ENCODE results near the gene SKAP1.

The SKAP1 gene

DNA sequence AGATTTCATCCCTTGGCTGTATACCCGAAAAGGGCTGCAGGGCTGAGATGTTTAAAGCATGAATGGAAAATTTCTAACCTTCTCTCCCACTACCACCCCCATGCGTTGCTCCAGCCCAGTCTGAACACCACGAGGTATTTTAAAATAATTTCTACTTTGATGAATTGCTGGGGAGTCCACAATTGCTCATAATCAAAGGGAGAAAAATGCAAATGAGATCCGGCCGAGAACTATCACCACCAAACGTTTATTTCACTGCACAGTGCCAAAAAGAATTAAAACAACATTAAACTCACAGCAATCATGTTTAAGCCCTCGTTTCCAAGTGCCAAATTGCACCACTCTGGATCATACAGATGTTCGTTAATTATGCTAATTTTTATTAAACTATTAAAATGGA is 285.8 kb downstream of the SKAP1 start:
- no peak for DNase-seq (ENCODE audit: low read depth)

GRCh38 chr17:48143629-48144028 is 286.4 kb downstream of the SKAP1 start:
- no peak for DNase-seq (ENCODE audit: low read depth)

GRCh38 chr17:48139944-48140343 is 290.1 kb downstream of the SKAP1 start:
- no peak for DNase-seq (ENCODE audit: low read depth)

GRCh38 chr17:48137656-48138055 is 292.4 kb downstream of the SKAP1 start:
- DNase-seq (ENCODE audit: low read depth) = no peak

GRCh38 chr17:48134912-48135480 is 295.0 kb downstream of the SKAP1 start:
- DNase-seq (ENCODE audit: low read depth) = no peak

DNA sequence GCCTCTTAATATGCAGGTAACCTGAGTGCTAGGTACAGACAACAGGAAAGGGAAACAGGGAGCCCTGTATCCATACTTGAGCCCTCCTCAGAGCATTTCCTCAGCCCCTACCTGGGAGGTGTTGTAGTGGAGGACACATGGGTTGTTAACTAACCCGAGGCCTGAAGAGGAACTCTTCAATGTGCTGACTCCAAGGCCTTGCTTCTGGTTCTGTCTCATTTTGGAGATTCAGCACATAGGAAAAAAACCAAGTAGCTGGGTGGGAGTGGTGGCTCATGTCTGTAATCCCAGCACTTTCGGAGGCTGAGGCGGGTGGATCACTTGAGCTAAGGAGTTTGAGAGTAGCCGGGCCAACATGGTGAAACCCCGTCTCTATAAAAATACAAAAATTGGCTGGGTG is 297.6 kb downstream of the SKAP1 start:
- no peak for DNase-seq (ENCODE audit: low read depth)

DNA sequence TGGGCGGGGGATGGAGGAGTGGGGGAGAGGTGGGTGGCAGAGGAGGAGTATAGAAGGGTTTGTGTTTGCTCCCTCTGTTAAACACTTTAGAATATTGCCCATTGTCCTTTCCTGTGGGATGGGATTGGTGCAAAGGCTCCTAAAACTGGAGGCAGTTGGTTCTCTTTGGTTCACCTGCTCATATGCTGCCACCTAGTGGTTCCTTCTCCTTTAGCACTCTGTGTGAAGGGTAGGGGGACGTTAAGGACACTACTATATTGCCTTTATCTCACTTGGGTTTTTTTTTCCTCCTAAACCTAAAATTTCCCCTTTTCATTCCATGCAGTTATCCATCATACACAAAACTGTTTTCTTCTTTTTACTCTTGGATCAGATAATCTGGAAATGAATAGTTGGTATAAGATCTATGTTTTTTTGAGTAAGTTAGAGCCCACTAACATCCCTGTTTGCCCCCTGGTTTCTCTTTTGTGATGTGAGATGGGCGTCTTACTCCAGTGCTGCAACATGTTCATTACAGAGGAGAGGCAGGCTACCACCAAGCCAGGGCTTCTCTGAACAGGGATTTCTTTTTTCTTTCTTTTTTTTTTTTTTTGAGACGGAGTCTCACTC is 298.7 kb downstream of the SKAP1 start:
- DNase-seq (ENCODE audit: low read depth) = no peak

DNA sequence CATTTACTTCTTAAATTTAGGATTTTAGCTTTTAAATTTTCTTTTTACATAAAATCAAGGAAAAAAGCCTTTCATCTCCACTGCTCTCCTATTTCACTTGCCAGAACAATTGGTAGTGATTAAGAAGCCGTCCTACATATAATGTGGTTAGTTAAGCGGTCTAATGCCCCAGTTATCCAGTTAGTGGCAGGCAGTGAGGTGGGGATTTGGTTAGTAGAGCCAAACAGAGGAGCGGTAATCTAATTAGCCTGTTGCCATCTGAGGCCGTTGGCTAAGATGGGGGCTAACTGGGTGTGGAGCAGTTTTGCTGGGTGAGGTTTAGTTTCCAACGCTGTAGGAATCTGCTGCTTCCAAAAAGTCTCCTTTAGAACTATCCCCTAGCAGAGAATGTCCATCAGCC is 300.0 kb downstream of the SKAP1 start:
- DNase-seq (ENCODE audit: low read depth) = no peak

- no peak for DNase-seq (ENCODE audit: low read depth)
These were observed 301.6 kb downstream of the SKAP1 start for GRCh38 chr17:48128400-48128799.

GRCh38 chr17:48127371-48128051 is 302.5 kb downstream of the SKAP1 start:
- DNase-seq (ENCODE audit: low read depth) = no peak

GRCh38 chr17:48126532-48126850 is 303.5 kb downstream of the SKAP1 start:
- DNase-seq (ENCODE audit: low read depth) = no peak

DNA sequence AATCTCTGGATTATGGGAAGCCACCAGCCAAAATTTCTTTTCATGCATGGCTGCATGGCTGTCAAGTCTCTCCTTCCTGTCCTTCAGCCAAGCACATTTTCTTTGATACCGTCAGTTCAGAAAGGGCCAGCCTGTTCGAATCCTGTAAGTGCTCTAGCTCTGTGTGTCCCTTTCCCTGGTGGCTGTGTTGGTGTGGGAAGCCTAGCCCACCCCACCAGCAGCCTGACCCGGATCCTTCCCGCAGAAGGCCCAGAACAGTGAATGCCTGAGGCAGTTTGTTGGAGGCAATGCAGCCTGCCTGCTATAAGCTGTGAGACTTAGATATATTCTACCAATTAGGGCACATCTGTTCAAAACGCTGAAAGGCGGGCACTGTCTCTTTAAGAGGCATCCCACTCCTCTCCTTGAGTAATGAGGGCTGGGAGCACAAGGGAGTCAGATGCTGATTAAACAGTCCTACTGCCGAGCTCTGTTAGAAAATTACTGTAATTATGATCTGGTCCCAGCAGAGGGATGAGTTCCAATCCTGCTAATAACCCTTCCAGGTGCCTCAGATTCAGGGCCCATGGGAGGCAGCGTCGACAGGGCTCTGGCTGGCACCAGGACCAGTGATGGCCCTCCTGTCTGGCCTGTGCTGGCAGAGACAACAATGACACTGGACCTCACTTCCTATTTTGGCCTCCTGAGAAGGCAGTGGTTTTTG is 304.0 kb downstream of the SKAP1 start:
- DNase-seq (ENCODE audit: low read depth) = no peak

- no peak for DNase-seq (ENCODE audit: low read depth)
These were observed 306.1 kb downstream of the SKAP1 start for GRCh38 chr17:48123776-48124388.

DNA sequence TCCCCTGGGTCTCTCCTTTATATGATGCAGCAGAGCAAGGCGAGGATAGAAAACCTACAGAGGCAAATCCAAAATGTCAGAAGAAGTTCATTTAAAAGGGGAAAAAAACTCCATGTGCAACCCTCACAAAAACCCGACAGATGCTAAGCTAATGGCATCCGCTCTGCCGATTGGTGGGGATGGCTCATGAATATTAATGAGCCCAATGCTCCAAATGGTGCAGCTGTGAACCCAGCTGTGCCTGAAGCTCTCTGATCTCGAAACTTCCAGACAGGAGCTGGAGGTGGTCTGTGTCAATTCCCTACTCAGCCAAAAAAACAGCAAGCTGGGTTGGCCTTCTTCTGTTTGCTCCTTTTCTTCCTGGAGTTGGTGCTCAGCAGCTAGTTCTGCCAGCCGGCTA is 306.9 kb downstream of the SKAP1 start:
- no peak for DNase-seq (ENCODE audit: low read depth)

GRCh38 chr17:48122665-48123045 is 307.4 kb downstream of the SKAP1 start:
- DNase-seq (ENCODE audit: low read depth) = no peak

- DNase-seq (ENCODE audit: low read depth) = no peak
These were observed 307.9 kb downstream of the SKAP1 start for GRCh38 chr17:48121923-48122664.

- DNase-seq (ENCODE audit: low read depth) = no peak
These were observed 316.8 kb downstream of the SKAP1 start for GRCh38 chr17:48113201-48113676.

DNA sequence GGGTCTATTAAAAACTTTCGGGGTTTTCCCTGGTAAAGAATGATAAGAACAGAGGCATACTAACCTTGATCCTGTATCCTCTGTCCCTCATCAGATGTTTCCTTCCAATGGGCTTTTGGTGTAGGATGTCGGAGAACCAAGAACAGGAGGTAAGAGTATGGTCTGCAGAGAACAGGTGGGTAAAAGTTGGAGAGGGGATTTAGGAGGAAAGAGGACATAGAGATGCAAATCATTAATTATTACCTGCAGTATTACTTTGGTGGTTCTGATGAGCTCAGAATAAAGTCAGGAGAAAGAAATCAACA is 318.1 kb downstream of the SKAP1 start:
- no peak for DNase-seq (ENCODE audit: low read depth)

DNA sequence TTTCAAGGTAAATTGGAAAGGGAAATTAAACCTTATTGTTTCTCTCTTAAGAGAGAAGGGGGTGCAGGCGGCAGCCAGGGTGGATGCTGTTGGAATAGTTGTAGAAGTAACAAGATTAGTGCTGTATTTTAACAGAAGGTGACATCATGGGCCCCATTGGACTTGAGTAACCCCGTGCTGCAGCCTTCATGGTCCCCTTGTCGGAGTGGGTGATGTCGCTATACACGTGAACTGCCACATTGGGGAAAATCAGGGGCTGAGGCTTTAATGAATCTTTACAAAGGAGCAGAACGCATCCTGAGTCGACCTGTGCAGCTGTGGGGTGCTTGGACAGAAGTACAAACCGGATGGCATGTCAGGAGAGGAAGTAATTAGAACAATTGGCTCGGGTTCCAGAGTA is 319.3 kb downstream of the SKAP1 start:
- DNase-seq (ENCODE audit: low read depth) = no peak

DNA sequence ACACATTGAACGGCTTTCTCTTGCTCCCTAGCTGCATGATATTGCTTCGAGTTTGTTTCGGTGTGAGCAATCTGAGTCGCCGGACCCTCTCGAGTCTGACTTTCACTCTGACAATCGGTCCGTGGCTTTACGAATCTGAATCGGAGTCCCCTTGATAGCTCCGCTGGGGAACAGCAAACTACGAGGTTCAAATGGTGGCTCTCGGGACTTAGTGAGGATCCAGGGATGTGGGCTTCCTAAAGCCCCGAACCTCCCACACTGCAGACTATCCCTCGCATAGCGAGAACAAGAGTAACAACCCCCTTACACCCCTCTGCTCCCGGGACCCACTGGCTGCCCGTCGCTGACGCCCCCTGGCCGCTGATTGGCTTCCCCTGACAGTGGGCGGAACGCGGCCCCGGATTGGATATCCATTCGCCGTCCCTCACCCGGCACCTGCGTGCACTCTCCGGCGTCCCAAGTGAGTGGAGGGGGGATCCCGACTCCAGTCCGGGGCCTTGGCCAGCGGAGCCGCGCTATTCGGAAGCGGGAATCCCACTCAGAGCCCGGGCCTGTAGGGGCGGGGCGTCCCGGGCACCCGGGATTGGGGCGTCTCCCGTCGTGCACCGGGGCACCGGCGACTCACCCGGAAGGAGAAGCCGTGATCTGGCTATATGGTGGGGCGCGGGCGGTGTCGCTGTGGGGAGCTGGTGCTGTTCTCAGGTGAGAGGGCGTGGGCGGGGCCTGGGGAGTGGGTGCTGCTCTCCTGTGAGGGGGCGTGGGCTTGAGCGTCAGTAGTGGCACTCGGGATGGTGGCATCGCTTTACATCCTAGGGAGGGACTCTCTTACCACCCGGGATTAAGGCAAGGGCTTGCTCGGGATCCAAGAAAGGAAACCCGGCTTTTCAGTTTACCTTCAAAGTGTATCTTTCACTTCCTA is 322.6 kb downstream of the SKAP1 start, which contains the start of gene SNX11:
TSS of gene SNX11 (plus strand) at position 630 of the 919 bp plus-strand sequence. CDS start 4,278 bp downstream, outside the sequence.
- DNase-seq (ENCODE audit: low read depth) = peak; percentile 88

- no peak for DNase-seq (ENCODE audit: low read depth)
These were observed 323.2 kb downstream of the SKAP1 start for GRCh38 chr17:48106802-48107136.
